GM06990 (cell line): ENCODE results near the gene SRP72.

Source experiments
- DNase-seq: peaks from one replicate; pipeline ENCODE4 v3.0.0-alpha.2; 2011; ENCODE audit not compliant: insufficient read length; ENCODE audit errors: extremely low read depth
- H3K27me3 ChIP-seq: replicated peaks from 2 replicates; pipeline ENCODE4 v1.6.0; 2011; ENCODE audit warnings: low read length; ENCODE audit not compliant: control insufficient read depth, insufficient read depth
- H3K36me3 ChIP-seq: 2 replicates; pipeline ENCODE4 v1.5.1; 2011; ENCODE audit warnings: low read length; ENCODE audit not compliant: control insufficient read depth, insufficient read depth
- H3K4me3 ChIP-seq: replicated peaks from 2 replicates; pipeline ENCODE4 v1.5.1; 2011; ENCODE audit warnings: low read depth, mild to moderate bottlenecking, control low read depth, low read length
- CTCF ChIP-seq: IDR thresholded peaks from 2 replicates; pipeline ENCODE4 v1.5.1; 2011; ENCODE audit warnings: low read length, control low read depth, mild to moderate bottlenecking, inconsistent platforms; ENCODE audit not compliant: insufficient read depth, poor library complexity, severe bottlenecking

Gene SRP72

GRCh38 chr4:56511098-56511497, 43.7 kb downstream of the SRP72 start:
- Histone ChIP-seq H3K36me3 (no peaks in the 10 kb centered on the region), H3K4me3 (no peak overlapping the region), H3K27me3 (no peaks in the 10 kb centered on the region)
- DNase-seq, result no peak
- TF ChIP-seq CTCF, result no peak

GRCh38 chr4:56512166-56512565, 44.7 kb downstream of the SRP72 start:
- Histone ChIP-seq H3K27me3 (no peaks in the 10 kb centered on the region; the same call in 1 of the 2 replicates), H3K4me3 (no peak overlapping the region), H3K36me3 (no peaks in the 10 kb centered on the region)
- no peak for DNase-seq
- no peak for TF ChIP-seq CTCF

GRCh38 chr4:56513517-56513916, 46.1 kb downstream of the SRP72 start:
- DNase-seq, result no peak
- H3K4me3 ChIP-seq, result no peak overlapping the region
- no peaks in the 10 kb centered on the region for H3K36me3 ChIP-seq
- H3K27me3 ChIP-seq, result no peaks in the 10 kb centered on the region; the same call in 1 of the 2 replicates
- TF ChIP-seq CTCF, result no peak

GRCh38 chr4:56530269-56531148, 63.1 kb downstream of the SRP72 start:
- Histone ChIP-seq H3K27me3 (no peaks in the 10 kb centered on the region; the same call in none of the 2 replicates), H3K4me3 (peak overlapping the region; percentile 59), H3K36me3 (no peaks in the 10 kb centered on the region)
- DNase-seq, result peak; percentile 37
- TF ChIP-seq CTCF, result no peak

GRCh38 chr4:56531149-56531770, 63.8 kb downstream of the SRP72 start:
- DNase-seq, result no peak
- TF ChIP-seq CTCF, result no peak
- no peak overlapping the region; the same call in 1 of the 2 replicates for H3K4me3 ChIP-seq
- no peaks in the 10 kb centered on the region for H3K36me3 ChIP-seq
- no peaks in the 10 kb centered on the region; the same call in none of the 2 replicates for H3K27me3 ChIP-seq
